ENCODE data around the gene MCM5.
"Not testable (repeated sequence)": the region's sequence is repeated elsewhere in the genome, so short reads cannot be mapped to it uniquely, and the experiment has no call there.

Gene MCM5

GRCh38 chr22:35462498-35463230, 62.7 kb downstream of the MCM5 start:
- H3K4me3 ChIP-seq, result no peak overlapping the region
- H3K27ac ChIP-seq, result no peak overlapping the region

- H3K27ac ChIP-seq, result no peak overlapping the region
- H3K4me3 ChIP-seq, result no peak overlapping the region
Observed at GRCh38 chr22:35463231-35463933, 63.4 kb downstream of the MCM5 start.

- H3K27ac ChIP-seq, result no peak overlapping the region
- no peak overlapping the region for H3K4me3 ChIP-seq
Observed at GRCh38 chr22:35464399-35464798, 64.5 kb downstream of the MCM5 start.

GRCh38 chr22:35465109-35465701, 65.3 kb downstream of the MCM5 start:
- H3K4me3 ChIP-seq, result no peak overlapping the region
- H3K27ac ChIP-seq, result no peak overlapping the region

- H3K27ac ChIP-seq, result peak overlapping the region in 18 of 21 experiments; percentile 15 to 78 (median 57)
- H3K4me3 ChIP-seq, result no peak overlapping the region
Observed at GRCh38 chr22:35467681-35468434, 67.9 kb downstream of the MCM5 start.

GRCh38 chr22:35470903-35471321, 71.0 kb downstream of the MCM5 start:
- H3K27ac ChIP-seq, result no peak overlapping the region
- no peak overlapping the region for H3K4me3 ChIP-seq

- not testable (repeated sequence) for H3K4me3 ChIP-seq, H3K27ac ChIP-seq
Observed at GRCh38 chr22:35471566-35471965, 71.6 kb downstream of the MCM5 start.

- H3K4me3 ChIP-seq, result no peak overlapping the region
- H3K27ac ChIP-seq, result no peak overlapping the region
Observed at GRCh38 chr22:35472488-35472887, 72.5 kb downstream of the MCM5 start.

- no peak overlapping the region for H3K4me3 ChIP-seq
Observed at GRCh38 chr22:35473971-35474370, 74.0 kb downstream of the MCM5 start.

More at GRCh38 chr22:35473971-35474370, 74.0 kb downstream of the MCM5 start:
- H3K27ac ChIP-seq, result no peak overlapping the region

Measured in skin epidermis (tissue), 12 donors.